ENCODE results near the gene RASGRP2.

- no peak for TF ChIP-seq CTCF (IDR thresholded peaks at IDR 0.05)
- no peak for TF ChIP-seq POLR2AphosphoS5 (IDR thresholded peaks at IDR 0.05)
Measured at GRCh38 chr11:64765851-64766665, 22.1 kb upstream of the RASGRP2 start.

All from prostate gland (tissue), 2 donors.